LNCAP (cell line): Measurements from ENCODE around the gene GALNT12.

Experiments used
- TF ChIP-seq, protein P1 (sequence below): fragments of 450-650 bp; IDR thresholded peaks from 2 replicates; pipeline ENCODE4 v1.5.1; 2017; ENCODE audit warnings: mild to moderate bottlenecking

The GALNT12 gene

DNA sequence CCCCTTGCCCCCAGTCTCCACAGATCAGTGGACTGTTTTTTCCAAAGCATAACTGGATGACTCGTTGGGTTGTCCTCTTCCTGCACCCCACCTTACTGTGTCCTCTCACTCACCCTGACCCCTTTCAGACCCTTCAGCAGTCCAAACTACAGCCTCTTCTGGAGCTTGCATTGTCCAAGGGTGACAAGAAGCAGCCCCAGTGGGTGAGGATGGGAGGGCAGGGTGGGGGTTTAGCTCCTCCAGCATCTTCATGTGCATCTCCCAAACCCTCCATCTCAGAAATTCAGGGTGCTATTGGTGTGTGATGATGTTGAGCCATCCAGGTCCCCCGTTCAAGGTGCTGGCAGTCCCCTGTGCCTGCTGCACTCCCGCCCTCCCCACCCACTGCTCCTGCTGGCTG, 73.9 kb downstream of the GALNT12 start:
- TF ChIP-seq, protein P1, sequence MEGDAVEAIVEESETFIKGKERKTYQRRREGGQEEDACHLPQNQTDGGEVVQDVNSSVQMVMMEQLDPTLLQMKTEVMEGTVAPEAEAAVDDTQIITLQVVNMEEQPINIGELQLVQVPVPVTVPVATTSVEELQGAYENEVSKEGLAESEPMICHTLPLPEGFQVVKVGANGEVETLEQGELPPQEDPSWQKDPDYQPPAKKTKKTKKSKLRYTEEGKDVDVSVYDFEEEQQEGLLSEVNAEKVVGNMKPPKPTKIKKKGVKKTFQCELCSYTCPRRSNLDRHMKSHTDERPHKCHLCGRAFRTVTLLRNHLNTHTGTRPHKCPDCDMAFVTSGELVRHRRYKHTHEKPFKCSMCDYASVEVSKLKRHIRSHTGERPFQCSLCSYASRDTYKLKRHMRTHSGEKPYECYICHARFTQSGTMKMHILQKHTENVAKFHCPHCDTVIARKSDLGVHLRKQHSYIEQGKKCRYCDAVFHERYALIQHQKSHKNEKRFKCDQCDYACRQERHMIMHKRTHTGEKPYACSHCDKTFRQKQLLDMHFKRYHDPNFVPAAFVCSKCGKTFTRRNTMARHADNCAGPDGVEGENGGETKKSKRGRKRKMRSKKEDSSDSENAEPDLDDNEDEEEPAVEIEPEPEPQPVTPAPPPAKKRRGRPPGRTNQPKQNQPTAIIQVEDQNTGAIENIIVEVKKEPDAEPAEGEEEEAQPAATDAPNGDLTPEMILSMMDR, result no peak

DNA sequence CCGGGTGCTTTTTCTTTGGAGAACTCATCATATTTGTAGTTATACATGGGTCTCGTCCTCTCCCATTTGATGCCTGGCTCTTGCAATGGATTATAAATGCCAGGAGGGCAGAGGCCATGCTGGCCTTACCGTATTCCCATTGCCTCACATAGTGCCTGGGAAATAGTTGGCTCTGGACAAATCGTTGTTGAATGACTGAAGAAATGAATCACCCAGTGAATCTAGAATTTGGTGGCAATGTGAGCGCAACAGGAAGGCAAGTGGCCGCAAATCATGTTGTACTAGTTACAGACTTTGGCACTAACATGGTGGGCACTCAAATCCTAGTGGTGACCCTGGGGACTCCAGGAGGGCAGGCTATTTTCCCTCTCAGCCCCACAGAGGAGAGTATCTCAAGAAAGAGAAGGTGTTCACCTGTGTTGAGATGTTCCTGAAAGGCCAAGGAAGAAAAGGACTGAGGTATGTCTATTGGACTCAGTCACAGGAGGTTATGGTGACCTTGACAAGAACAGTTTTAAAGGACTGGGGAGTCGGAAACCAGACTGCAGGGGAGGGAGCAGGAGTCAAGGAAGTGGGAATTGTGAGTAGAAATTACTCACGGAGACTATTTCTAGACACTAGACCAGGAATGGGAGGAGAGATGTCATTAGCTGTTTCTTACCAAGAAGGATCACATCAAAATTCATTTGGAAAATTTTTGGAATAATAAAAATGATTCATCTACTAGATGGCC, 74.5 kb downstream of the GALNT12 start:
- TF ChIP-seq, protein P1, result no peak

DNA sequence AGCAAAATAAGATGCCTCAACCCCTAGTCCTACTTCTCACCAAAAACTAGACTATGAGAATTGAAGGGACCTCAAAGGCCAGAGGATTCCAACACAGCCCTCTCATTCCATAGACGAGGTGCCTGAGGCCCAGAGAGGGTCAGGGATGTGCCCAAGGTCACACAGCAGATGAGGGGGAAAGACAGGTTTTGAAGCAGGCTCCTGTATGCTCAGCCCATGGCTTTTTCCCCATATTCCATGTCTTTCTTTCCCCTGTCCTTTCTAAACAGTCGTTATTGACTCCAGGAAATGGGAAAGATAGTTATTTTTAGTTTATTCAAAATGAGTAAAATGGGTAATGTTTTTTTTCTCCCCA, 75.1 kb downstream of the GALNT12 start:
- TF ChIP-seq, protein P1, result no peak

DNA sequence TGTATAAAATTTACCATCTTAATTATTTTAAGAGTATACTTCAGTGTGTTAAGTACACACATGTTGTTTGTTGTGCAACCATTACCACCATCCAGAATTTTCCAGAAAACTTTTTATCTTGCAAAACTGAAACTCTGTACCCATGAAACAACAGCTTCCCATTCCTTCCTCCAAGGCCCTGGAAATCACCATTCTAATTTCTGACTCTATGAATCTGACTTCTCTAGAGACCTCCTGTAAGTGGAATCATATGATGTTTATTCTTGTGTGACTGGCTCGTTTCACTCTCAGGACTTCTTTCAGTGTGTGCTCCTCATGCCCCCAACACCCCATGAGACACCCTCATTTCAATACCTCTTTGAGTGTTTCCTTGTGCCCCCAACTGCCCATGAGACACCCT, 75.8 kb downstream of the GALNT12 start:
- TF ChIP-seq, protein P1, result no peak

DNA sequence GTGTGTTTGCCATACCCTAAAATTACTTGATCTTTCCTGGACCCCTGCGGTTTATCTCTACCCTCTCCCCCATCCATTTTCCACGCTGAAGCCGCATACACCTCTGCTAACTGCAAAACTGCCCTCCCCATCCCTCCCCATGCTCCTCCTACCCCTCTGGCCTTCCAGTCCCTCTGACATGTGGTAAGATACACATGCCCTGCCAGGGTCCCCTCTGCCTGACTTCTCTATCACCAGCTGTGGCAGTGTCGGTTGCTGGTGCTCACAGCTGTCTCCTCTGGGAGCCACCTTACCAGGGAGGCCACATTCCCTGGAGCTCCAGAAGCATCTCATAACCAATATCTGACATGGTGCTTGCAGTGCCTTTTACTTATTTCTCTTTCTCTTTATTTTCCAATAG, 77.4 kb downstream of the GALNT12 start:
- TF ChIP-seq, protein P1, result no peak

DNA sequence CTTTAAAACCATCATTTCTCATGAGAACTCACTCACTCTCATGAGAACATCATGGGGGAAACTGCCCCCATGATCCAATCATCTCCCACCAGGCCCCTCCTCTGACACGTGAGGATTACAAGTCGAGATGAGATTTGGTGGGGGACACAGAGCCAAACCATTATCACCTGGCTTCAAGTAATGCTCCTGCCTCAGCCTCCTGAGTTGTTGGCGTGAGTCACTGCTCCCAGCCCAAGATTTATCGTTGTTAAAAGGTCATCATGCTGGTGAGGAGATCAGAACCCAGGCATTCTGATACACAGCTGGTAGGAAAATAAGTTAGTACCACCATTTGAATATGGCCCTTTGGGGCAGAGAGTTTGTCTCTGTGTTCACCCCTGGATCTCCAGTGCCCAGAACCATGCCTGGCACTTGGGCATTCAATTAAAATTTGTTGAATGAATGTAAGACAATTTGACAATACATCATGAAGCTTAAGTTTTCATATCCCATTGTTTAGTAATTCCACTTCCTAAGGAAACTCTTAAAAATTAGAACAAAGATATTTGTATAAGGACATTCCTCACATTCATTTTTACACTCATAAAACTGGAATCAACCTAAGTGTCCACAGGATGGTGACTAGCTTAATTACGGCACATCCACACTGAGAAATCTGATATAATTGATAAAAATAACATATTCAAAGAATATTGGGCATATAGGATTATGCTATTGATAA, 78.3 kb downstream of the GALNT12 start:
- TF ChIP-seq, protein P1, result no peak

DNA sequence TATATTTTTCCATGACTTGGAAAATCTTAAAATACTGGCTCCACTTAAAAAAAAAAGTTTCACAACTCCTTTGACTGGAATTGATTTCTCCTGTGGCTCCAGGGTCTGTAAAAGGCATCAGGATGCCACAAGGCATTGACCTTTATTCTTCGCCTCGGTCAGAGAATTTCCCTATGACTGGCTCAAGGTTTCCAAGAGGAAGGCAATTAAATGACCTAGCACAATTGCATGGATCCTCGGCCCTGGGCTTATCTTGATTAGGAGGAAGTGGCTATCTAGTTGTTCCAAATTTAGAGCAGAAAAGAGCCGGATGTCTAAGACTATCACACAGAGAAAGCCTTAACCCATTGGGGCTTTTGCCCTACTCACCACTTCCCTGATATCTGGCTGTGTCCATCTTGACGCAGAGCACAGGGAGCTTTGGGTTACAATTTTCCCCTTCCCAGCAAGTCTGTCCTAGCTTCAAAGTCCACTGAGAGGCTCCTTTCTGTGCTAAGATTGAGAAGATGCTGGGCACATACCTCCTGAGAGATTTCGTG, 79.3 kb downstream of the GALNT12 start:
- TF ChIP-seq, protein P1, result no peak
